ENCODE results near the gene KCNAB1. TPM values are rescaled to one million over a fixed set of nuclear protein-coding genes. Genes with fewer than 3 reads are reported as not detected.

The KCNAB1 gene
- total and polyA plus RNA-seq, 10 of the 15 experiments (the other 5 are each of a cell fraction or from before 2014, with no cell fraction given): 0.11 to 0.69 (median 0.43) TPM; not detected in 6

GRCh38 chr3:156554842-156555687 is 434.7 kb downstream of the KCNAB1 start, which contains the start of gene SSR3 (continued):
- TF ChIP-seq HSF1 (IDR thresholded peaks at IDR 0.05; ENCODE audit: low read depth, low read length) (0 out of 2 replicates have a peak, but pooled peaks have one; percentile 40), SREBF1 (IDR thresholded peaks at IDR 0.05; ENCODE audit: low read length) (peak; percentile 86), ELK1 (IDR thresholded peaks at IDR 0.05; ENCODE audit: low read depth, low read length) (peak; percentile 79), GATAD2B (conservative IDR thresholded peaks at IDR 0.05; ENCODE audit: low read depth) (no peak; the same call in 1 of the 2 replicates), MEF2A (IDR thresholded peaks at IDR 0.05; ENCODE audit: insufficient read depth, low read depth, low read length) (no peak), POLR2AphosphoS5 (IDR thresholded peaks at IDR 0.05; ENCODE audit: low read length) (peak; percentile 94), FOS (IDR thresholded peaks at IDR 0.05; ENCODE audit: borderline replicate concordance, extremely low read depth, insufficient read length) (peak; percentile 73), HDAC6 (IDR thresholded peaks at IDR 0.05; ENCODE audit: unreplicated experiment) (no peak), ATF2 (IDR thresholded peaks at IDR 0.05; ENCODE audit: low read length) (0 out of 2 replicates have a peak, but pooled peaks have one; percentile 25), NR2C2 (IDR thresholded peaks at IDR 0.05; ENCODE audit: borderline replicate concordance, control insufficient read depth, insufficient read length, low read depth) (no peak), PML (IDR thresholded peaks at IDR 0.05; ENCODE audit: low read length) (peak; percentile 55), SMARCA5 (IDR thresholded peaks at IDR 0.05) (peak; percentile 70; the same call in 1 of the 2 replicates), TCF12 (IDR thresholded peaks at IDR 0.05; ENCODE audit: low read depth, low read length) (0 out of 2 replicates have a peak, but pooled peaks have one; percentile 15), LARP7 (IDR thresholded peaks at IDR 0.05) (peak; percentile 76; the same call in 1 of the 2 replicates), ZBED1 (IDR thresholded peaks at IDR 0.05; ENCODE audit: borderline replicate concordance) (no peak), SMC3 (IDR thresholded peaks at IDR 0.05; ENCODE audit: borderline replicate concordance, low read length) (no peak), IKZF2 (IDR thresholded peaks at IDR 0.05) (peak; percentile 56 to 81; a peak in 2 of 4 replicates), RAD51 (IDR thresholded peaks at IDR 0.05) (peak; percentile 99), IKZF1 (conservative IDR thresholded peaks at IDR 0.05) (peak; percentile 97)
